NCI-H1417 treated with DMSO at 0.1 percent for 48 hours (cell line): ENCODE measurements around the gene TMEM184B.

ENCODE experiments used
- DNase-seq: peaks from one replicate; lab custom pipeline; 2025; lab: John Stamatoyannopoulos, UW

TMEM184B gene

DNA sequence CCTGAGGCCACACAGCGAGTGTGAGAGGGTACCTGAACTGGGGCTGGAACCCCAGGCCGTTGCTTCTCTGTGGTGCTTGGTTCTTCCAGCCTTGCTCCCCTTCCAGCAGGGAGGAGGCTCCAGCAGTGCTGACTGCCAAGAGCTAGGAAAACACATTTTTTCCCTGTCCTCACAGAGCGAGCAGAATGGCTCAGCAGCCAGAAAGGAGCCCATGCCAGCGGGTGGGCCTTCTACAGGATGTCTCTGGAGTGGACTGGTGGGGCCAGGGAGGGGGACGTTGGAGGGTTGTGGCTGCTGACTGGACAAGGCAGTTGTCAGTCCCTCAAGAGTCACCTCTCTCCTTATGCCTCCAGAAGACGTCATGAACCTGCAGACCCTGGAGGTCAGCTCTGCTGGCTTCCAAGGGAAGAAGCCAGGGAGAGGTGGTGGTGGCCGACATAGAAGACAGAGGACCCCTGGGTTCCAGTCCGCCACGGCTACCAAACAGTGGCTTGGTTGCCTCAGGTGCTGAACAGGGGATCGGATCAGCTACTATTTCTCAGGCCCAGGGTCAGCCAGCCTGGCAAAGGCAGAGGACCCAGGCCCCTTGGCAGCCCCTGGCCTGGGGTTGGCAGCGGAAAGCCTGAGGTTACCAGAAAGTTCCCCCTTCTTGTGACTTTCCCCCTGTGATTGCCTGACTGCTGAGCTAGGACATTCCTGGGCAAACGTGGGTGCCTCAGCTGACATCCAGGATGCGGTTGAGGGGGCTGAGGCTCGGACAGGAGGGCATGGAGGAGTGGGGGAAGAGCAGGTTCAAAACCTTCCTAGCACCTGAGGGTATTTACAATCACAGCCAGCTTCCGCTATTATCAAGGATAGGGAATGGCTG, 67.3 kb downstream of the TMEM184B start:
- no peak for DNase-seq

DNA sequence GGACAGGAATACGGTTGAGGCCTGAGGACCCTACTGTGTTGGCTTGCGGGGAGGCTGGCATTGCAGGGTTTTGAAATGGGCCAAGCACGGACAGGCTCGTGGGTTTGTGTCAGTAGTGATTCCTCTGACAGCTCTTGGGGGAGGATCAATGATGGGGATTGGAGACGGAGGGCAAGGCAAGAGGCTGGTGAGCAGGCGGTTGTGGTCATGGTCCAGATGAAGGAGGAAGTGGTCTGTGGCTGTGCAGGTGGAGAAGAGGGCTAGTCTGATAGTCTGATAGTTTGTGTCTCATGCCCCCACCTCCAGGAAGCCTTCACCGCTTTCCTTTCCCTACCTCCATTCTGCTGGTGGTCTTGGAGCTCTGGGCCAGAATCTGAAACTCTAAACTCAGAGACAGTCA, 68.0 kb downstream of the TMEM184B start:
- no peak for DNase-seq

DNA sequence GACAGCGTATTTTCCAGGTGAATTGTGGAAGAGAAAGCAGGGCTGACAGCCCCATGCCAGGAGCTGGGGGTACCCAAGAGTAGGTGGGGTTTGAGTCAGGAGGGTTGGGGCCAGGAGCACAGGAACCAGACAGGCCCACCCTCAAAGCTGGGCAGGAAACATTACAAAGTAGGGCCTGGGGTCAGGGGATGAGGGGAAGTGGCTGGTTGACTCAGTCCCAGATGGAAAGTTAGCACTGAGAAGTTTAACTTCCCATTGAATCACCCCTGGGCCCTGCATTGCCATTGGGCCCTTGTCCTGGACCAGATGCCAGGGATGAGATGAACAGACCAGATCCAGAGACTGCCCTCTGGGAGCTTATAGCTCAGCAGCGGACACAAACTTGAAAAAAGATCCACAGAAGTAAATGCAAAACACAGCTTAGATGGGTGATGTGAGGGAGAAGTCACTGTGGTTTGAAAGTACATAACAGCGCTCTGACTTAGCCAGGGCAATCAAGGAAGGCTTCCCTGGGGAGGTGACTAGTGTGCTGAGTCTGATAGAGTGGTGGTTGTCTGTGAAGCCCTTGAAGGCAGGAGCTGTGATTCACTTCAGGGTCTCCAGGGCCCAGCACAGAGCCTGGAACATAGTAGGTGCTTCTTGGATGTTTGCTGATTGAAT, 68.8 kb downstream of the TMEM184B start:
- no peak for DNase-seq

DNA sequence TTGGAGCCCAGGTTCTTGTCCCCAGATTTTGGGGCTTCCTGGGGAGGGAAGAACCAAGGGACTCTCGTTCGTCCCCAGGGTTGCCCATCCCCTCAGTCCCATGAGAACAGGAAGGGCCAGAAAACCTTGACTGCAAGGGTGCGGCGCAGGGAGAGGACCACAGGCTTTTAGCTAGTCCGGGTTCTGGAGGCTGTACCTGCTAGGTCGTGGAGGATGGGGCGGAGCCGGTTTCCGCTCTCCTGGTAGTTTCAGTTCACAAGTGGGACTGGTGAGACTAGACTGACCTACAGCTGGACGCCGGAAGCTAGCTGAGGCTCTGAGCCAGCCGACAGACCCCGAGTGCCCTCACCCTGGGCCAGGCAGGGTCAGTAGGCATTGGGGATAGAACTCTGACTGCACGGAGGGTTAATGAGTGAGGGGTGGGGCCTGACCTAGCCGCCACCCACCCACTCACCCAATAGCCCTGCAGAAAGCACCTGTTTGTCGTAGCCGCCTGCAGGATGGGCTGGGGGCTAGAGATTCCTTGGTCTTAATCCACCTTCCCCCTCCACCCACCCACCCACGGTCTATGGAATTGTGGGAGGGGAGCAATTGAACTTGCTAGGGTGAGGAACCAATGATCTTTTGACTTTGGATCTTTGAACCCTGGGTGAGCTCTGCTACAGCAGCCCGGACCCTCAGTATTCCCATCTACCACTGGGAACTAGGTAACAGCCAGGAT, 69.6 kb downstream of the TMEM184B start:
- no peak for DNase-seq

DNA sequence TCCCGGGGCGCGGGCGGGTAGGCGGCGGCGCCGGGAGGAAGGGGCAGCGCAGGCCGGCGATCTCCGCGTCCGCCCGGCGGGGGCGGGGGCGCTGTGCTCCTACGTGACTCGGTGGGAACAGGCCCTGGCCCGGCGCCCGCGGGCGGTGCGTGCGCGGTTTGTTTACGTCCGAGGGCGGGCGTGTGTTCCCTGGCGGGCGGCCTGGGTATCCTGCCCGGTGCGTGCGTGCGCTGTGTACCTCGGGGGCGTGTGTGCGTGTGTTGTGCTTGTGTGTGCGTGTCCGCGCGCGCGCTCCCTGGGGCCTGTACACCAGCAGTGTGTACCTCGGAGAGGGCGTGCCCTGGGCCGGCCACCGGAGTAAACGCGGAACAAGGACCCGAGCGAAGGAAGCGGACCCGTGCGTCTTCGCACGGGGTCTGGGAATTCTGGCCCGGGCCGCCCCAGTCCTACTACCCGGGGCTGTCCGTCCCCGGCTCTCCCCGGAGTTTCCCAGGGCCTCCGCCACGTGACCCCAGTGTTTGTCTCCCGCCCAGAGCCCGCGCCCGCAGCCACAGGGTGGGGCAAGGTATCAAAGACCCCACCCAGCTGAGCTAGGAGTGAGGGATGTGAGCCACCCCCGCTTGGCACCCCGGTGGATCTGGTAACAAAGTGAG, 70.2 kb downstream of the TMEM184B start:
- no peak for DNase-seq

DNA sequence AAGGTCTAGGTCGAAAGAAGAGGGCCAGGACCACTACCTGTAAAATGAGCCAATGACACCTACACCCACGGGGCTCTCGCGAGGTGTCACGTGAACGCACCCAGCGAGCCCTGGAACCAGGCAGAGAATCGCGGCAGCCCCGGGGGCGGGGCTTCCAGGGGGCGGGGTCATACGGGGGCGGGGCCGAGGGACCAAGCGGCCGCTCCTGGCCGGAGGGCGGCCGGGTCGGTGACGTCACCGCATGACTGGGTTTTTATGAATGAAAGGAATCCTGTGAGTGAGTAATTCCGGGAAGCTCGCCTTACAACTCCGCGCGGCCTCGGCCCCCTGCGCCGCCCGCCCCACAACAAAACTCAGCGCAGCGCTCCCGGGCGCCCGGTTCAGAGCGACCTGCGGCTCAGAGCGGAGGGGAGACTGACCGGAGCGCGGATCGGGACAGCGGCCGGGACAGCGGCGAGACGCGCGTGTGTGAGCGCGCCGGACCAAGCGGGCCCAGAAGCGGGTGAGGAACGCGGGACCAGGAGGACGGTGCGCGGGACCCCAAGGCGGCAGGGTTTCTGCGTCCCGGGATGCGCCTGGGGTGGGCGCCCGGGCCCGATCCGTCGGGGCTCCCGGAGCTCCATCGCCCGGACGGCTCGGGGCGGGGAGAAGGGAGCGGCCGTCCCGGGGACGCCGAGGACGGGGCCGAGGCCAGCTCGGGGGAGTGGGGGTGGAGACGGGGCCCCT, 70.9 kb downstream of the TMEM184B start, which contains the start of gene MAFF:
Gene MAFF, plus strand, starts transcription at position 284 of the 726 bp plus-strand sequence. CDS start 11,860 bp downstream, outside the sequence.
- DNase-seq, result no peak

DNA sequence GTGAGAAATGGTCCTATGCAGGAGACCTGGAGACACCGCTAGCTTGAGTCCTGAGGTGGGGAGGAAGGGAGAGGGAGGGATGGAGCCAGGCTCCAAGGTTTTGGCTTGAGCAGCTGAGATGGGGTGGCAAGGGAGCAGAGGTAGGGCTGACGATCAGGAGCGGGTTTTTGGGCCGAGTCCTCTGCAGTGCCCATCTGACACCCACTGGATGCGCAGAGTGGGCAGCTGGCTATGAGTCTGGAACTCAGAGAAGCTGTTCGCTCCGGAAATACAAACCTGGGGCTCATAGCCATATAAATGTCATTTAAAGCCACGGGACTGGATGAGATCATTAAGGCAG, 71.5 kb downstream of the TMEM184B start:
- no peak for DNase-seq

DNA sequence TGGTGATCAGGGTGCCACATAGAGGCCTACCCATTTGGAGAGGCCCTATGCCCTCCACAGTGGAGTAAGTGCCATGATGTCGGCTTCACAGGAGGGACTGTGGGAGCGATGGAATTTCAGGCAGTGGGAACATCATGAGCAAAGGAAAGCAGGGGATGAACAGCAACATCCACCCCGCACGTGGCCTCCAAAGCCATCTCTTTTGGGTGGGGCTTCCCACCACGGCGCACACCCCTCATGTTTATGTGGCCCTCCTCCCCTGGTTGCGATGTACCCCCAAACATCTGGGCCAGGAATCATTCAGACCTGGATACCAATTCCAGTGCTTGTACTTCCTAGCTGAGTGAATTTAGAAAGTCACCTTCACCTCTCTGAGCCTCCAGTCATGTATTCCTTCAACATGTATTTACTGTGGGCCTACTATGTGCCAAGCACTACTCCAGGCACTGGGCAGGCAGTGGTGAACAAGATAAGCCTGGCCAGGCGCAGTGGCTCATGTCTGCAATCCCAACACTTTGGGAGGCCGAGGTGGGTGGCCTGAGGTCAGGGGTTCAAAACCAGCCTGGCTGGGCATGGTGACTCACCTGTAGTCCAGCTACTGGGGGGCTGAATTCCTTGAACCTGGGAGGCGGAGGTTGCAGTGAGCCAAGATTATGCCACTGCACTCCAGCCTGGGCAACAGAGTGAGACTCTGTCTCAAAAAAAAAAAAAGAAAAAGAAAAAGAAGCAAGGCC, 72.8 kb downstream of the TMEM184B start:
- DNase-seq, result no peak

DNA sequence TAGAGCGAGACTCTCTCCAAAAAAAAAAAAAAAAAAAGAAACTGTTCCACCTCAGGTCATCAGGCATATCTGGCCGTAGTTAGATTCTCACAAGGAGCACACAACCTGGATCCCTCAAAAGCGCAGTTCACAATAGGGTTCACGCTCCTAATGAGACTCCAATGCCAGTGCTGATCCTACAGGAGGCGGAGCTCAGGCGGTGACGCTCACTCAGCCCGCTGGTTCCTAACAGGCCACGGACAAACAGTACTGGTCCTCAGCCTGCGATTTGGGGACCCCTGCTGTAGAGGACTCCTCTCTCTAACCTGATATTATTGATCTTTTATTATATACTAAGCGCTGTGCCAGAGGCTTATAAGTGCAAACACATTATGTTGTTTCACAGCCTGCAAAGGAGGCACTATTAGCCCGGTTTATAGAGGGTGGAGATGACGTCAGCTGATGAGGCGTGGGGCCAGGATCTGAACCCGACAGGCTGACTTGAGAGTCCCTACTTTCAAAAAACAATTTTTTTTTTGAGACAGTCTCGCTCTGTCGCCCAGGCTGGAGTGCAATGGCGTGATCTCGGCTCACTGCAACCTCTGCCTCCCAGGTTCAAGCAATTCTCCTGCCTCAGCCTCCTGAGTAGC, 75.9 kb downstream of the TMEM184B start:
- no peak for DNase-seq

DNA sequence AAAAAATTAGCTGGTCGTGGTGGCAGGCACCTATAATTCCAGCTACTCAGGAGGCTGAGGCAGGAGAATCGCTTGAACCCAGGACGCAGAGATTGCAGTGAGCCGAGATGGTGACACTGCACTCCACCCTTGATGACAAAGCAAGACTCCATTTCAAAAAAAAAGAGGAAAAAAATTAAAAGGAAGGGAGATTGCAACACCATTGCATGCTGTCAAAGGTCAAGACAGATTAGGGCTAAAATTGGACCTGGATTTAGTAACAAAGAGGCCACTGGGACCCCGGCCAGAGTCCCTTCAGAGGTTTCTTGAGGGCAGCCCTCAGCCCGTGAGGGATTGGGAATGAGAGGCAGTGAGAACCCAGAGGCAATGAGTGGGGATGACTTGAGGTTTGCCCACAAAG, 79.2 kb downstream of the TMEM184B start:
- no peak for DNase-seq

DNA sequence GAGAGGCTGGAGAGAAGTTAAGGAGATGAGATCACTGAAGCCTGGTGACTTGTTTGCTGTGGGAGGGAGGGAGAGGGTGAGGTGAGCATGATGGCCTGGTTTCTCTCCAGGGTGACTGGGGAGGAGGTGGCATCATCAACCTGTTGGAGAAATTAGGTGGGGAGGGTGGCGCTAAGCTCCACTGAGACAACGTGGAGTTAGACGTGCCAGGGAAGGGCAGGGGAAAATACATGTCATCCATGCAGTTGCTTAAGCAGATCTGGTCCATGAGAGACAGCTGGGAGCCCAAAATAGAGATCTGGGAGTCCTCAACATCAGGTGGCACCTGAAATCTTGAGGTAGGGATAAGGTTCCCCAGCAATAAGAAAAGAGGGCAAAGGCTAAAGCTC, 80.3 kb downstream of the TMEM184B start:
- no peak for DNase-seq

DNA sequence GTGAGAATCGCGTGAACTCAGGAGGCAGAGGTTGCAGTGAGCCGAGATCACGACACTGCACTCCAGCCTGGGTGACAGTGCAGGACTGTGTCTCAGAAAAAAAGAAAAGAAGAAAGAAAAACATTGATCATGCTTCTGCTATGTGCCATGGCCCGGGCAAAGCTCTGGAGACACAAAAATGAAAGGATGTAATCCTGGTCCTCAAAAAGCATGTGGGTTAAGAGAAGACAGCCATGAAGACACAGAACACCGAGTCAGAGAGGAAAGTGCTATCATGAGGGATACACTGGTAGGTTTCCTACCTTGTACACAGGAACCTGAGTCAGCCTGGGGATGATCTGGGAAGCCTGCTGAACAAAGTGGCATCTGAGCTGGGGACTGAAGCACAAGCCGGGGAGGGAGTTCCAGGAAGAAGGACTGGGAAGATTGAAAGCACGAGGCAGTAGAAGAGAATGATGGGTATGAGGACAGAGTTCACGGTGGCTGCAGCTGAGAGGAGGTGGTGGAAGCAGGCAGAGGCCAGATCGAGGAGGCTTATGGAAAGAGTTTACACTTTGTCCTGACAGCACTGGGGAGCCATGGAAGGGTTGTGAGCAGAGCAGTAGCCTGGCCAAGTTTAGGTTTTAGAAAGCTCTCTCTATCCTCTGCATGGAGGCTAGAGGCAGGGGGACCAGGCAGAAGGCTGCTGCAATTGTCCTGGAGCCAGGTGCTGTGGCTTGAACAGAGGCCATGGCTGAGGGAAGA, 80.9 kb downstream of the TMEM184B start:
- no peak for DNase-seq

DNA sequence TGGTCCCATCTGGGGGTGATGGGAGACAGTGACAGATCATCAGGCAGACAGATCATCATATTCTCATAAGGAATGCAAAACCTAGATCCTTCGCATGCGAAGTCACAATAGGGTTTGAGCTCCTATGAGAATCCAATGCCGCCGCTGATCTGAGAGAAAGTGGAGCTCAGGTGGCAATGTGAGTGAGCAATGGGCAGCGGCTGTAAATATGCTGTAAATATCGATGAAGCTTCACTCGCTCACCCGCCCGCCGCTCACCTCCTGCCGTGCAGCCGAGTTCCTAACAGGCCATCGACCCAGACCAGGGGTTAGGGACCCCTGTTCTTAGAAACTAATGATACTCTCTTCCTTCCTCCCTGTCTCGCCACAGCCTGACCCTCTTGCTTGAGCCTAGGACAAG, 81.8 kb downstream of the TMEM184B start:
- DNase-seq, result no peak

DNA sequence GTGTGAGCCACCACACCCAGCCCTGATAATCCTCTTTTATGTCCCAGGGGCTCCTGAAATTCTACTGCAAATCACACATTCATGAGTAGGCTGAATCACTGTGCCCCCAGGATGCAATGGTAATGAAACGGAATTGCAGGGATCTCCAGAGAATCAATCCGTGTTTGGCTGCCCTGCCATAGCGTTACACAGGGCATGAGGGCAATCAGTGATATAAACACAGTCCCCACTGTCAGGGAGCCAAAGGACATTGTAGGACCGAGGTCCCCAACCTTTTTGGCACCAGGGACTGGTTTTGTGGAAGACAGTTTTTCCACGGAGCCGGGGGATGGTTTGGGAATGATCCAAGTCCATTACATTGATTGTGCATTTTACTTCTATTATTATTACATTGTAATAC, 82.2 kb downstream of the TMEM184B start:
- DNase-seq, result no peak

DNA sequence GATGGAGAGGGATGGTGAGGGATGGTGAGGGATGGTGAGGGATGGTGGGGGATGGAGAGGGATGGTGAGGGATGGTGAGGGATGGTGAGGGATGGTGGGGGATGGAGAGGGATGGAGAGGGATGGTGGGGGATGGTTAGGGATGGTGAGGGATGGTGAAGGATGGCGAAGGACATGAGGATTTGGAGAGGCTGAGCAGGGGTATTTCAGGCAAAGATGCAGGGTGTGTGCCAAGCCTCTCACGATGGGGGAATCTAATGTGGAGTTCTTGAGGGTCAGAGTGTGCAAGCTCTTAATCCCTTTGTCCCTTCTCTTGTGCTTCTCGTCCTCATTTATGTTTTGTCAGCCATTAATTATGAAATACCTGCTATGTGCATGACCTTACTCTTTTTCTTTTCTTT, 83.7 kb downstream of the TMEM184B start:
- DNase-seq, result no peak

DNA sequence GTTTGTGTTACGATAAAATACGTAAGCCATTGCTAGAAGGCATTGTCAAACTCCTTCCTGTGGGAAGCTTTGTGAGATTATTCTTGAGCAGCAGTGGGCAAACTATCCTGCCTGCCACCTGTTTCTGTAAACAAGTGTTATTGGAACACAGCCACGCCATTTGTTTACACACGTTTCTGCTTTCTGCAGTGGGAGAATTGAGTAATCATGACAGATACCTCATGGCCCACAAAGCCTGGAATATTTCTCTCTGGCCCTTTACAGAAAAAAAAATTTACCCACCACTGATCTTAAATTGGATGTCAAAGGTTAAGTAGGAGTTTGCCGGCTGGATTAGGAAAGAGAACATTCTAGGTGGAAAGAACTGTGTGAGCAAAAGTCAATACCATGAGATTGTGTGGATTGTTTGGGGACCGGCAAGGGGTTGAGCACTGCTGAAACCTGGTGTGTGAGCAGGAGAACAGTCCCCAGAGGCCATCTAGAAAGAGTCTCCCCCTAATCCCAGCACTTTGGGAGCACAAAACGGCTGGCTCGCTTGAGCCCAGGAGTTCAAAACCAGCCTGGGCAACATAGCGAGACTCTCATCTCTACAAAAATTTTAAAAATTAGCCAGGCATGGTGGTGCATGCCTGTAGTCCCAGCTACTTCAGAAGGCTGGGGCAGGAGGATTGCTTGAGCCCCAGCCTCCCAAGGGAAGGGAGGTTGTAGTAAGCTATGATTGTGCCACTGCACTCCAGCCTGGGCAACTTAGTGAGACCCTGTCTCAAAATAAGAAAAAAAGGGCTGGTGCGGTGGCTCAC, 85.2 kb downstream of the TMEM184B start:
- DNase-seq, result no peak

DNA sequence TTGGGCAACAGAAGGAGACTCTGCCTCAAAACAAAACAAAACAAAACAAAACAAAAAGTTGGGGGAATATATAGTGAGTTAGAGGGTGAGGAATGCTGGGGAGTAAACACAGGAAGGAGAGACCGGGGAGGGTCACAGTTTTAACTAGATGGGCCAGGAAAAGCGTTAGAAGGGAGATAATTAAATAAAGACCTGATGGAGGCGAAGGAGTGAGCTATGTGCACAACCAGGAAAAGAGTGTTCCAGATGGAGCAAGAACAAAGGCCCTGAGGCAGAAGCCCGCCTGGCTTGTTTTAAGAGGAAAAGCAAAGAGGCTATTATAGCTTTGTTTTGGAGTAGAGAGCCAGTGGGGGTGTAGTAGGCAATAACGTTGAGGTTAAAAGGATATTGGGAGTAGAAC, 86.4 kb downstream of the TMEM184B start:
- no peak for DNase-seq

DNA sequence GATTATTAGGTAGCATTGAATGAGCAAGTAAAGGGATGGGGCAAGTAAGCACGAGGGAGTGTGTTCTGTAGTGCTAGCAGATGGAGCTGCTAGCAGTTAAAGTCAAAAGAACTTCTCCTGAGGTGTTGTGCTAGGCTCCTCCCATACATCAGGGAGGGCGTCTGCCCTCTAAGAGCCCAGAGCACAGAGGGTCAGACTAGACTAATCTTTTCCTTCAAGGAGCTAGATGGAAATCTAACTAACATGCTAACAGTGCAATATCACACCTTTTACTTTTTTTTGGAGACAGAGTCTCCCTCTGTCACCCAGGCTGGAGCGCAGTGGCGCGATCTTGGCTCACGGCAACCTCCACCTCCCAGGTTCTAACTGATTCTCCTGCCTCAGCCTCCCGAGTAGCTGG, 88.0 kb downstream of the TMEM184B start:
- no peak for DNase-seq
